H1 (cell line): ENCODE data around the gene PFDN1. TPM values are rescaled to one million over a fixed set of nuclear protein-coding genes. Genes with fewer than 3 reads are reported as not detected.

Experiments used
- CTCF ChIA-PET: fragments of 300-600 bp; sonication (Branson Sonifier 250); formaldehyde crosslinking; loops from one replicate; lab custom pipeline; 2021; ENCODE audit not compliant: partially characterized antibody; lab: Charles Lee
- POLR2A ChIA-PET: fragments of 300-600 bp; sonication (Branson Sonifier 250); formaldehyde crosslinking; loops from one replicate; lab custom pipeline; 2021; ENCODE audit warnings: inconsistent platforms; ENCODE audit not compliant: partially characterized antibody; lab: Charles Lee
- DNase-seq, 2 experiments: peaks; one replicate each; pipeline versions ENCODE4 v3.0.0 to v3.0.0-alpha.2; 2010 to 2022; ENCODE audit warnings: low spot score in 2 of 2, low read depth in 1 of 2, mixed read lengths in 1 of 2
- FAIRE-seq: peaks from 2 replicates; lab custom pipeline; 2011; peaks lifted over from hg19 to GRCh38; lab: Jason Lieb, UNC
- H2AFZ ChIP-seq: 2 replicates; pipeline ENCODE4 v1.8.1; 2012; ENCODE audit warnings: low read length, inconsistent platforms
- H2AK5ac ChIP-seq: 2 replicates; pipeline ENCODE4 v1.6.1; 2013; ENCODE audit warnings: low read depth, low read length
- H2BK120ac ChIP-seq: replicated peaks from 2 replicates; pipeline ENCODE3; 2013; ENCODE audit warnings: low read depth, low read length, inconsistent platforms
- H2BK12ac ChIP-seq: 2 replicates; pipeline ENCODE4 v1.6.1; 2013; ENCODE audit warnings: low read depth, low read length
- H2BK15ac ChIP-seq: 2 replicates; pipeline ENCODE4 v1.6.1; 2013; ENCODE audit warnings: low read length
- H2BK20ac ChIP-seq: 2 replicates; pipeline ENCODE4 v1.6.1; 2013; ENCODE audit warnings: low read length
- H2BK5ac ChIP-seq: 2 replicates; pipeline ENCODE4 v1.6.1; 2013; ENCODE audit warnings: low read depth, low read length
- H3K14ac ChIP-seq: 2 replicates; pipeline ENCODE4 v1.6.1; 2013; ENCODE audit warnings: inconsistent platforms; ENCODE audit not compliant: insufficient read length
- H3K18ac ChIP-seq: 2 replicates; pipeline ENCODE4 v1.6.1; 2013; ENCODE audit warnings: low read length; ENCODE audit errors: extremely low read depth
- H3K23ac ChIP-seq: 2 replicates; pipeline ENCODE4 v1.6.1; 2013; ENCODE audit warnings: inconsistent platforms; ENCODE audit not compliant: insufficient read length
- H3K23me2 ChIP-seq: 2 replicates; pipeline ENCODE4 v1.6.1; 2013; ENCODE audit warnings: low read depth, low read length
- H3K27ac ChIP-seq: 2 replicates; pipeline ENCODE4 v1.6.1; 2011; ENCODE audit warnings: low read depth, low read length, inconsistent platforms
- H3K27me3 ChIP-seq, 4 experiments: replicated peaks in 1 of 4; 1 replicate in 1 of 4; 2 replicates in 3 of 4; pipeline versions ENCODE4 v1.6.1 to v1.8.1; 2011 to 2013; ENCODE audit warnings: low read length in 3 of 4, mild to moderate bottlenecking in 3 of 4, inconsistent platforms in 2 of 4, mixed read lengths in 2 of 4, moderate library complexity in 1 of 4; ENCODE audit not compliant: control insufficient read depth in 3 of 4, insufficient read depth in 3 of 4; ENCODE audit errors: extremely low read depth in 1 of 4
- H3K36me3 ChIP-seq, 4 experiments: 2 replicates each; pipeline versions ENCODE4 v1.6.1 to v1.8.1; 2011 to 2013; ENCODE audit warnings: mild to moderate bottlenecking in 4 of 4, low read length in 3 of 4, moderate library complexity in 2 of 4, control low read depth in 1 of 4, inconsistent platforms in 1 of 4; ENCODE audit not compliant: insufficient read depth in 4 of 4, control insufficient read depth in 2 of 4
- H3K4ac ChIP-seq: replicated peaks from 2 replicates; pipeline ENCODE3; 2013; ENCODE audit warnings: low read length, low read depth, mixed read lengths, inconsistent platforms; ENCODE audit not compliant: insufficient read length
- H3K4me1 ChIP-seq, 4 experiments: replicated peaks in 1 of 4; 1 replicate in 1 of 4; 2 replicates in 3 of 4; pipeline versions ENCODE4 v1.6.1 to v1.8.1; 2011 to 2013; ENCODE audit warnings: low read length in 3 of 4, inconsistent platforms in 2 of 4, mixed read lengths in 1 of 4; ENCODE audit not compliant: insufficient read depth in 4 of 4, control insufficient read depth in 3 of 4
- H3K4me2 ChIP-seq, 2 experiments: 2 replicates each; pipeline versions ENCODE4 v1.6.1 to v1.8.1; 2011 to 2013; ENCODE audit warnings: low read depth in 2 of 2, low read length in 2 of 2, control low read depth in 1 of 2, inconsistent platforms in 1 of 2, mild to moderate bottlenecking in 1 of 2; ENCODE audit not compliant: insufficient read depth in 1 of 2
- H3K4me3 ChIP-seq, 4 experiments: fragments of 200-600, 300-600 bp in 1 of 4; sonication (generic), shearing (Covaris generic), sonication (Bioruptor Twin) in 1 of 4; 2 replicates each; pipeline versions ENCODE4 v1.5.1 to v1.8.1; 2011 to 2016; ENCODE audit warnings: low read length in 4 of 4, low read depth in 3 of 4, control low read depth in 2 of 4, inconsistent platforms in 2 of 4, mild to moderate bottlenecking in 2 of 4, mixed read lengths in 1 of 4, moderate library complexity in 1 of 4; ENCODE audit not compliant: insufficient read depth in 2 of 4; ENCODE audit errors: extremely low read depth in 1 of 4
- H3K56ac ChIP-seq: replicated peaks from 2 replicates; pipeline ENCODE3; 2013; ENCODE audit warnings: low read depth, mild to moderate bottlenecking, mixed read lengths, low read length, inconsistent platforms; ENCODE audit not compliant: insufficient read length
- H3K79me1 ChIP-seq: 2 replicates; pipeline ENCODE4 v1.6.1; 2013; ENCODE audit warnings: low read depth, low read length, control low read depth
- H3K79me2 ChIP-seq, 2 experiments: 2 replicates each; pipeline versions ENCODE4 v1.6.1 to v1.8.1; 2012 to 2013; ENCODE audit warnings: low read length in 2 of 2, mild to moderate bottlenecking in 2 of 2, inconsistent platforms in 1 of 2; ENCODE audit not compliant: insufficient read depth in 2 of 2, control insufficient read depth in 1 of 2
- H3K9ac ChIP-seq, 4 experiments: replicated peaks in 1 of 4; 1 replicate in 1 of 4; 2 replicates in 3 of 4; pipeline versions ENCODE4 v1.6.1 to v1.8.1; 2011 to 2013; ENCODE audit warnings: low read depth in 3 of 4, low read length in 3 of 4, control low read depth in 2 of 4, mild to moderate bottlenecking in 2 of 4, moderate library complexity in 2 of 4, inconsistent platforms in 1 of 4; ENCODE audit errors: extremely low read depth in 1 of 4
- H3K9me3 ChIP-seq, 2 experiments: 2 replicates each; pipeline versions ENCODE4 v1.6.1 to v1.8.1; 2012 to 2013; ENCODE audit warnings: mild to moderate bottlenecking in 2 of 2, moderate library complexity in 2 of 2, control low read depth in 1 of 2, inconsistent platforms in 1 of 2, low read depth in 1 of 2, low read length in 1 of 2, mixed read lengths in 1 of 2; ENCODE audit not compliant: insufficient read depth in 2 of 2
- H4K20me1 ChIP-seq, 2 experiments: replicated peaks in 1 of 2; 2 replicates each; pipeline versions ENCODE3 to v1.8.1; 2011 to 2013; ENCODE audit warnings: inconsistent platforms in 2 of 2, low read length in 2 of 2, mild to moderate bottlenecking in 1 of 2; ENCODE audit not compliant: insufficient read depth in 2 of 2, control insufficient read depth in 1 of 2
- H4K5ac ChIP-seq: 2 replicates; pipeline ENCODE4 v1.6.1; 2013; ENCODE audit warnings: low read length, low read depth, mixed read lengths, inconsistent platforms; ENCODE audit not compliant: insufficient read length
- H4K8ac ChIP-seq: 2 replicates; pipeline ENCODE4 v1.8.0; 2013; ENCODE audit warnings: mild to moderate bottlenecking, moderate library complexity, low read length, inconsistent platforms; ENCODE audit not compliant: insufficient read depth; ENCODE audit errors: extremely low read depth
- H4K91ac ChIP-seq: replicated peaks from 2 replicates; pipeline ENCODE3; 2013; ENCODE audit warnings: low read length, mixed read lengths, inconsistent platforms; ENCODE audit not compliant: insufficient read length
- BACH1 ChIP-seq: IDR thresholded peaks from 2 replicates; pipeline ENCODE4 v1.6.1; 2012; ENCODE audit warnings: low read length, improper control_type of control experiment
- WGBS, 2 experiments: shearing (Covaris generic) in 1 of 2; methylation state at CpG; one replicate each; pipeline versions ENCODE4 v1.1.6 to v1.1.7; 2013 to 2015; ENCODE audit warnings: low lambda C conversion rate in 2 of 2, mixed read lengths in 2 of 2, inconsistent platforms in 1 of 2, low coverage in 1 of 2, missing lambda C conversion rate in 1 of 2; ENCODE audit not compliant: insufficient replicate concordance in 2 of 2, insufficient coverage in 1 of 2, insufficient read length in 1 of 2; ENCODE audit errors: extremely low coverage in 1 of 2, missing lambda C conversion rate in 1 of 2; 5-methylcytosine and 5-hydroxymethylcytosine counted together
- polyA plus RNA-seq, 7 experiments: library from polyadenylated mRNA; depleted of rRNA in 3 of 7; stranded (reverse) in 5 of 7; unstranded in 2 of 7; fragments of >200 nt in 5 of 7; fragments of 200-250 nt in 2 of 7; gene quantifications; 1 replicate in 5 of 7; 2 replicates in 1 of 7; 4 replicates in 1 of 7; pipeline versions ENCODE4 v1.2.1 to v1.2.3, GENCODE V29; 2011 to 2013; ENCODE audit warnings: missing spikeins in 2 of 7, mixed read lengths in 2 of 7
- total RNA-seq: library from RNA; stranded (reverse); fragmentation: NEBNext Ultra II Directional; extraction: Animal tissue kit (Norgen Biotek cat#: 25700); gene quantifications from 2 replicates; pipeline ENCODE4 v1.2.1, GENCODE V29; 2021

PFDN1 gene
- total and polyA plus RNA-seq, 2 of the 8 experiments (the other 6 are each of a cell fraction or from before 2014, with no cell fraction given): 53.0 to 89.6 TPM

DNA sequence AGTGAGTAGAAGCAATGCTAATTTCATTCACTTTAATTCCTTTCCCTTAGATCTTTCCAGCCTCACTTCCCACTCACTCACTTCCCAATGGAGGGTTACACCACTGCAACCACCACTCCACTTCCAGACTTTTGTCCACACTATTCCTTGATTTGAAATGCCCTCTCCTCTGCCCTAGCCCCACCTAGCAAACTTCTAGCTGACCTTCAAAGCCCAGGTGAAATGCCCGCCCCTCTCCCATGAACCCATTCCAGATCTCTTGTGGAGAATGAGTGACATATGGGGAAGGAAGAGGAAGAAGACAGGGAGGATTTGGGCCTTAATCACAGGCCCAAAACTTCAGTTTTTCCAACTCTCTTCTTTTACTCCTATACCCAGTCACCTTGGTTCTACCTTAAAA, 37.1 kb downstream of the PFDN1 start:
- Histone ChIP-seq H2AK5ac (no peak overlapping the region), H3K23me2 (no peaks in the 10 kb centered on the region), H4K5ac (no peak overlapping the region), H2AFZ (no peak overlapping the region), H2BK5ac (no peak overlapping the region), H3K9ac (no peak overlapping the region), H3K9me3 (no peaks in the 10 kb centered on the region), H4K20me1 (peaks cover 0 to 2% of the 10 kb centered on the region in 2 experiments), H2BK12ac (no peak overlapping the region), H4K8ac (no peak overlapping the region), H3K23ac (no peak overlapping the region), H2BK120ac (no peak overlapping the region), H2BK15ac (no peak overlapping the region), H3K14ac (no peak overlapping the region), H3K56ac (no peak overlapping the region), H2BK20ac (no peak overlapping the region), H3K79me1 (no peaks in the 10 kb centered on the region), H3K4me1 (peaks cover 0 to 2% (median 0%) of the 10 kb centered on the region in 4 experiments; a peak in 2 of 7 replicates), H3K27me3 (no peaks in the 10 kb centered on the region), H4K91ac (no peak overlapping the region), H3K4me3 (no peak overlapping the region), H3K18ac (no peak overlapping the region), H3K79me2 (peaks cover 0 to 12% of the 10 kb centered on the region in 2 experiments; a peak in 1 of 4 replicates), H3K4ac (no peak overlapping the region), H3K4me2 (no peak overlapping the region), H3K36me3 (no peaks in the 10 kb centered on the region), H3K27ac (no peak overlapping the region)
- FAIRE-seq (no peak), DNase-seq (no peak)
- ChIA-PET CTCF (interaction anchor here (1.8 kb wide), 1 partner anchor 80 kb away, joined by 6 read pairs; the partner anchor contains the start of gene HBEGF), POLR2A (interaction anchor here (0.5 to 1.4 kb wide), 3 partner anchors 8 to 427 kb away, joined by 3 to 5 read pairs (median 3); partner anchors contain the start of gene PFDN1)
- 60% methylated on average over 1 of the region's 1 CpG; no CpG with 5 or more reads in 1 of the 2 experiments for WGBS, 2 experiments
- no peak for TF ChIP-seq BACH1
